ENCODE measurements around the gene CDCA4. TPM values are rescaled to one million over a fixed set of nuclear protein-coding genes. Genes with fewer than 3 reads are reported as not detected.

Gene CDCA4
- total and polyA plus RNA-seq, 12 donors: 1.5 to 6.4 (median 2.2) TPM

- no peak for DNase-seq
- H3K4me1 ChIP-seq: peaks cover 17 to 48% (median 28%) of the 10 kb centered on the region in 9 donors
- TF ChIP-seq, protein P1, sequence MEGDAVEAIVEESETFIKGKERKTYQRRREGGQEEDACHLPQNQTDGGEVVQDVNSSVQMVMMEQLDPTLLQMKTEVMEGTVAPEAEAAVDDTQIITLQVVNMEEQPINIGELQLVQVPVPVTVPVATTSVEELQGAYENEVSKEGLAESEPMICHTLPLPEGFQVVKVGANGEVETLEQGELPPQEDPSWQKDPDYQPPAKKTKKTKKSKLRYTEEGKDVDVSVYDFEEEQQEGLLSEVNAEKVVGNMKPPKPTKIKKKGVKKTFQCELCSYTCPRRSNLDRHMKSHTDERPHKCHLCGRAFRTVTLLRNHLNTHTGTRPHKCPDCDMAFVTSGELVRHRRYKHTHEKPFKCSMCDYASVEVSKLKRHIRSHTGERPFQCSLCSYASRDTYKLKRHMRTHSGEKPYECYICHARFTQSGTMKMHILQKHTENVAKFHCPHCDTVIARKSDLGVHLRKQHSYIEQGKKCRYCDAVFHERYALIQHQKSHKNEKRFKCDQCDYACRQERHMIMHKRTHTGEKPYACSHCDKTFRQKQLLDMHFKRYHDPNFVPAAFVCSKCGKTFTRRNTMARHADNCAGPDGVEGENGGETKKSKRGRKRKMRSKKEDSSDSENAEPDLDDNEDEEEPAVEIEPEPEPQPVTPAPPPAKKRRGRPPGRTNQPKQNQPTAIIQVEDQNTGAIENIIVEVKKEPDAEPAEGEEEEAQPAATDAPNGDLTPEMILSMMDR (IDR thresholded peaks at IDR 0.05): no peak
- WGBS, 2 donors: 80 to 87% methylated on average over 9 of the region's 9 CpGs
- H3K4me3 ChIP-seq: no peak overlapping the region
- intact Hi-C loops (cut with DNase I): loop anchor here in 1 of 10 donors (5.0 kb wide), 1 partner anchor 34 kb away; no protein-coding TSS in a partner anchor
- H3K27ac ChIP-seq: peak overlapping the region in 4 of 10 donors; percentile 22 to 78 (median 68)
- no peak for ATAC-seq
- peaks cover 0 to 33% (median 0%) of the 10 kb centered on the region in 7 donors for H3K27me3 ChIP-seq
- no peaks in the 10 kb centered on the region for H3K36me3 ChIP-seq
- no peaks in the 10 kb centered on the region for H3K9me3 ChIP-seq
These were observed 54.5 kb downstream of the CDCA4 start for GRCh38 chr14:104966261-104966865.

GRCh38 chr14:104965561-104966231, 55.2 kb downstream of the CDCA4 start:
- no peaks in the 10 kb centered on the region for H3K9me3 ChIP-seq
- intact Hi-C loops (cut with DNase I): loop anchor here in 1 of 10 donors (5.0 kb wide), 1 partner anchor 33 kb away; no protein-coding TSS in a partner anchor
- peaks cover 13 to 42% (median 25%) of the 10 kb centered on the region in 9 donors for H3K4me1 ChIP-seq
- TF ChIP-seq, protein P1 (IDR thresholded peaks at IDR 0.05): no peak
- WGBS, 2 donors: 69 to 84% methylated on average over 13 of the region's 13 CpGs
- H3K27me3 ChIP-seq: peaks cover 0 to 37% (median 0%) of the 10 kb centered on the region in 7 donors
- no peak overlapping the region for H3K4me3 ChIP-seq
- no peak overlapping the region for H3K27ac ChIP-seq
- peak in 1 of 2 donors; percentile 7 for DNase-seq
- ATAC-seq: no peak
- no peaks in the 10 kb centered on the region for H3K36me3 ChIP-seq

DNA sequence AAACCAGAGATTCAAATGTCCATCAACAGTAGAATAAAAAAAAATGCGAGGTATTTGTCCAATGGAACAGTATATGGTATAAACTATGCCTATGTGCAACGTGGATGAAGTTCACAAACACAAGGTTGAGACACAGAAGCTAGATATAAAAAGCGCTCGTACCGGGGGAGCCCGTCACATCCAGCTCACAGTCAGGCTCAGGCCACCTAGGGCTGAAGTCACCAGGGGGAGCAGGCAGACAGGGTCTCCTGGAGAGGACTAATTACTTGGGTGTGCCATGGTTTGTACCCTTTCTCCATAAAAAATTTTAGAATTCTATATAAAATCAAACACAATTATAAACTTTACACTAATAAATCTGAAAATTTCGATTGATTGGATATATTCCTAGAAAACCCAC, 56.3 kb downstream of the CDCA4 start:
- H3K9me3 ChIP-seq: no peaks in the 10 kb centered on the region
- H3K4me1 ChIP-seq: peaks cover 13 to 30% (median 24%) of the 10 kb centered on the region in 9 donors
- H3K27ac ChIP-seq: no peak overlapping the region
- peaks cover 0 to 40% (median 0%) of the 10 kb centered on the region in 7 donors for H3K27me3 ChIP-seq
- intact Hi-C loops (cut with DNase I): no loop called here
- H3K4me3 ChIP-seq: no peak overlapping the region
- no peak for ATAC-seq
- no peaks in the 10 kb centered on the region for H3K36me3 ChIP-seq
- WGBS, 2 donors: 90 to 91% methylated on average over 7 of the region's 7 CpGs
- DNase-seq: no peak
- TF ChIP-seq, protein P1 (IDR thresholded peaks at IDR 0.05): no peak

Other genes starting within 250 kb of the CDCA4 start
- 100 to 1,000 TPM in 9 of 10 donors, 10 to 100 TPM in 1; 98.1 to 152 (median 141) TPM for gene AKT1, start 225.3 kb downstream of the CDCA4 start, total RNA-seq
- gene AKT1, start 225.3 kb downstream of the CDCA4 start, polyA plus RNA-seq: 100 to 1,000 TPM in 1 of 2 donors, 10 to 100 TPM in 1; 95.7 to 112 TPM
- gene ZBTB42, start 220.0 kb downstream of the CDCA4 start, total RNA-seq: 1 to 10 TPM; 4.3 to 9.2 (median 6.9) TPM
- 1 to 10 TPM; 1.8 to 5.9 TPM for gene ZBTB42, start 220.0 kb downstream of the CDCA4 start, polyA plus RNA-seq
- gene CEP170B, start 155.8 kb downstream of the CDCA4 start, total RNA-seq: 10 to 100 TPM in 9 of 10 donors, 1 to 10 TPM in 1; 8.3 to 13.6 (median 12.3) TPM
- 1 to 10 TPM; 6.8 to 9.1 TPM for gene CEP170B, start 155.8 kb downstream of the CDCA4 start, polyA plus RNA-seq
- under 1 TPM in 9 of 10 donors, not detected in 1; 0.23 to 0.91 (median 0.50) TPM for gene PLD4, start 96.2 kb downstream of the CDCA4 start, total RNA-seq
- gene PLD4, start 96.2 kb downstream of the CDCA4 start, polyA plus RNA-seq: under 1 TPM; 0.07 to 0.13 TPM
- 10 to 100 TPM in 1 of 10 donors, 1 to 10 TPM in 9; 1.1 to 29.5 (median 2.6) TPM for gene AHNAK2, start 42.7 kb downstream of the CDCA4 start, total RNA-seq
- 1 to 10 TPM; 3.5 to 4.0 TPM for gene AHNAK2, start 42.7 kb downstream of the CDCA4 start, polyA plus RNA-seq
- gene CLBA1, start 35.3 kb downstream of the CDCA4 start, total RNA-seq: 1 to 10 TPM; 1.2 to 3.1 (median 2.4) TPM
- gene CLBA1, start 35.3 kb downstream of the CDCA4 start, polyA plus RNA-seq: 1 to 10 TPM; 2.9 to 3.5 TPM
- 1 to 10 TPM in 2 of 10 donors, under 1 TPM in 8; 0.19 to 4.1 (median 0.82) TPM for gene GPR132, start 44.3 kb upstream of the CDCA4 start, total RNA-seq
- gene GPR132, start 44.3 kb upstream of the CDCA4 start, polyA plus RNA-seq: under 1 TPM; 0.35 to 0.88 TPM
- gene JAG2, start 147.7 kb upstream of the CDCA4 start, total RNA-seq: 10 to 100 TPM; 18.5 to 42.4 (median 26.3) TPM
- 10 to 100 TPM; 23.7 to 45.5 TPM for gene JAG2, start 147.7 kb upstream of the CDCA4 start, polyA plus RNA-seq
- gene NUDT14, start 160.2 kb upstream of the CDCA4 start, total RNA-seq: 10 to 100 TPM; 18.9 to 33.9 (median 29.6) TPM
- 10 to 100 TPM; 15.1 to 31.1 TPM for gene NUDT14, start 160.2 kb upstream of the CDCA4 start, polyA plus RNA-seq
- 10 to 100 TPM; 28.1 to 49.7 (median 32.2) TPM for gene BTBD6, start 227.4 kb upstream of the CDCA4 start, total RNA-seq
- 10 to 100 TPM; 40.9 to 58.2 TPM for gene BTBD6, start 227.4 kb upstream of the CDCA4 start, polyA plus RNA-seq

Measured in heart right ventricle (tissue), 16 donors.